SK-N-SH (cell line): Measurements from ENCODE around the gene ENTHD1. TPM values are rescaled to one million over a fixed set of nuclear protein-coding genes. Genes with fewer than 3 reads are reported as not detected.

Source experiments
- CTCF ChIA-PET: fragments of 300-600, 350-600 bp; formaldehyde crosslinking; extraction: SDS; loops from one replicate; lab custom pipeline; 2021; lab: Yijun Ruan, JAX
- POLR2A ChIA-PET: fragments of 350-600 bp; sonication (Branson Sonifier 250); formaldehyde crosslinking; extraction: SDS; loops from one replicate; lab custom pipeline; 2020; ENCODE audit warnings: antibody characterized with exemption, inconsistent platforms; lab: Yijun Ruan, JAX
- DNase-seq: peaks from one replicate; pipeline ENCODE4 v3.0.0; 2012
- H2AFZ ChIP-seq: fragments of 200-600 bp; sonication (generic); 2 replicates; pipeline ENCODE4 v1.8.1; 2016; ENCODE audit warnings: antibody characterized with exemption, mild to moderate bottlenecking, low read depth
- H3F3A ChIP-seq: fragments of 200-600 bp; sonication (generic); replicated peaks from 2 replicates; pipeline ENCODE3; 2016; ENCODE audit warnings: antibody characterized with exemption, mild to moderate bottlenecking; ENCODE audit not compliant: insufficient read depth
- H3K27ac ChIP-seq, 2 experiments: fragments of 200-500 bp in 1 of 2; fragments of 200-600 bp in 1 of 2; sonication (Bioruptor generic) in 1 of 2; sonication (generic), shearing (Covaris generic) in 1 of 2; 2 replicates each; pipeline versions ENCODE4 v1.5.1 to v1.6.1; 2014 to 2016; ENCODE audit warnings: low read depth in 2 of 2, inconsistent platforms in 1 of 2, low read length in 1 of 2, mild to moderate bottlenecking in 1 of 2, mixed read lengths in 1 of 2
- H3K27me3 ChIP-seq: fragments of 200-600 bp; sonication (generic), shearing (Covaris generic); 2 replicates; pipeline ENCODE4 v1.6.1; 2016; ENCODE audit warnings: mixed run types; ENCODE audit not compliant: insufficient read depth
- H3K36me3 ChIP-seq, 2 experiments: fragments of 200-500 bp in 1 of 2; fragments of 200-600 bp in 1 of 2; sonication (Bioruptor generic) in 1 of 2; sonication (generic) in 1 of 2; replicated peaks in 1 of 2; 2 replicates each; pipeline versions ENCODE3 to v1.5.1; 2014 to 2016; ENCODE audit warnings: low read length in 1 of 2, mild to moderate bottlenecking in 1 of 2; ENCODE audit not compliant: insufficient read depth in 2 of 2, control insufficient read depth in 1 of 2
- H3K4me1 ChIP-seq, 2 experiments: fragments of 200-500 bp in 1 of 2; fragments of 200-600 bp in 1 of 2; sonication (Bioruptor generic) in 1 of 2; sonication (generic), shearing (Covaris generic) in 1 of 2; 2 replicates each; pipeline versions ENCODE4 v1.5.1 to v1.6.1; 2014 to 2016; ENCODE audit warnings: low read depth in 1 of 2, low read length in 1 of 2, mixed run types in 1 of 2; ENCODE audit not compliant: insufficient read depth in 2 of 2, control insufficient read depth in 1 of 2
- H3K4me2 ChIP-seq: fragments of 200-600 bp; sonication (generic), shearing (Covaris generic); 2 replicates; pipeline ENCODE4 v1.6.1; 2017; ENCODE audit warnings: mixed run types
- H3K4me3 ChIP-seq, 2 experiments: fragments of 200-500 bp in 1 of 2; fragments of 200-600 bp in 1 of 2; sonication (Bioruptor generic) in 1 of 2; sonication (generic), shearing (Covaris generic) in 1 of 2; 2 replicates each; pipeline versions ENCODE4 v1.5.1 to v1.8.1; 2014 to 2016; ENCODE audit warnings: low read depth in 2 of 2, inconsistent platforms in 1 of 2, low read length in 1 of 2, mild to moderate bottlenecking in 1 of 2, mixed read lengths in 1 of 2, moderate library complexity in 1 of 2
- H3K79me2 ChIP-seq: fragments of 200-600 bp; sonication (generic); 2 replicates; pipeline ENCODE4 v1.8.1; 2017; ENCODE audit warnings: mild to moderate bottlenecking; ENCODE audit not compliant: insufficient read depth
- H3K9ac ChIP-seq: fragments of 200-600 bp; sonication (generic); 2 replicates; pipeline ENCODE4 v1.6.1; 2017; ENCODE audit warnings: mixed run types
- H3K9me2 ChIP-seq: fragments of 200-600 bp; sonication (generic); 2 replicates; pipeline ENCODE4 v1.6.1; 2017; ENCODE audit warnings: mixed run types
- H3K9me3 ChIP-seq: fragments of 200-600 bp; sonication (generic); 2 replicates; pipeline ENCODE4 v1.6.1; 2017; ENCODE audit warnings: mixed run types, mild to moderate bottlenecking, moderate library complexity
- H4K20me1 ChIP-seq: fragments of 200-600 bp; sonication (generic); 2 replicates; pipeline ENCODE4 v1.6.1; 2017; ENCODE audit warnings: mild to moderate bottlenecking, mixed run types; ENCODE audit not compliant: insufficient read depth
- CHD2 ChIP-seq: fragments of 150-350 bp; IDR thresholded peaks from 2 replicates; pipeline ENCODE4 v1.6.1; 2018; ENCODE audit warnings: low read length; ENCODE audit not compliant: partially characterized antibody
- FOSL2 ChIP-seq: IDR thresholded peaks from 2 replicates; pipeline ENCODE4 v1.4.0; 2012; ENCODE audit warnings: low read depth, mild to moderate bottlenecking, moderate library complexity, borderline replicate concordance
- FOXJ3 ChIP-seq: sonication (generic); formaldehyde crosslinking; IDR thresholded peaks from 2 replicates; pipeline ENCODE4 v1.5.1; 2020; ENCODE audit warnings: mild to moderate bottlenecking, missing genetic modification reagents
- FOXM1 ChIP-seq: IDR thresholded peaks from 2 replicates; pipeline ENCODE4 v1.4.0; 2012; ENCODE audit warnings: low read depth, mild to moderate bottlenecking
- MAX ChIP-seq: IDR thresholded peaks from 2 replicates; pipeline ENCODE4 v1.4.0; 2012; ENCODE audit warnings: low read depth
- MEF2A ChIP-seq: IDR thresholded peaks from 2 replicates; pipeline ENCODE4 v1.4.0; 2012; ENCODE audit warnings: low read depth, borderline replicate concordance
- NFIC ChIP-seq: IDR thresholded peaks from 2 replicates; pipeline ENCODE4 v1.4.0; 2012; ENCODE audit warnings: borderline replicate concordance
- RAD21 ChIP-seq: IDR thresholded peaks from 2 replicates; pipeline ENCODE4 v1.6.1; 2012; ENCODE audit warnings: mild to moderate bottlenecking, low read length
- RFX5 ChIP-seq: IDR thresholded peaks from 2 replicates; pipeline ENCODE4 v1.6.1; 2012; ENCODE audit warnings: mild to moderate bottlenecking, improper control_type of control experiment, low read length
- RXRA ChIP-seq: IDR thresholded peaks from 2 replicates; pipeline ENCODE4 v1.4.0; 2012; ENCODE audit warnings: low read depth, mild to moderate bottlenecking, borderline replicate concordance
- SIN3A ChIP-seq: IDR thresholded peaks from 2 replicates; pipeline ENCODE4 v1.6.1; 2012; ENCODE audit warnings: low read depth, mild to moderate bottlenecking, low read length, moderate library complexity, borderline replicate concordance
- TCF12 ChIP-seq: IDR thresholded peaks from 2 replicates; pipeline ENCODE4 v1.4.0; 2012
- TEAD4 ChIP-seq: IDR thresholded peaks from 2 replicates; pipeline ENCODE4 v1.4.0; 2012; ENCODE audit warnings: mild to moderate bottlenecking, borderline replicate concordance; ENCODE audit not compliant: insufficient read depth
- WGBS: methylation state at CpG from one replicate; pipeline ENCODE4 v1.1.6; 2017; ENCODE audit warnings: low lambda C conversion rate; 5-methylcytosine and 5-hydroxymethylcytosine counted together
- polyA plus RNA-seq, 3 experiments: library from polyadenylated mRNA; depleted of rRNA; stranded (reverse); fragments of >200 nt; gene quantifications; 2 replicates each; pipeline ENCODE4 v1.2.3, GENCODE V29; 2012
- TF ChIP-seq, protein P1 (sequence below): IDR thresholded peaks from 2 replicates; pipeline ENCODE4 v1.4.0; 2012; ENCODE audit warnings: low read depth, borderline replicate concordance
- TF ChIP-seq, protein P2 (sequence below): fragments of 150-350 bp; IDR thresholded peaks from 2 replicates; pipeline ENCODE4 v1.6.1; 2016; ENCODE audit warnings: mild to moderate bottlenecking, low read depth, low read length

ENTHD1 gene
- polyA plus RNA-seq, 1 of the 3 experiments (the other 2 are of a cell fraction), result not detected

DNA sequence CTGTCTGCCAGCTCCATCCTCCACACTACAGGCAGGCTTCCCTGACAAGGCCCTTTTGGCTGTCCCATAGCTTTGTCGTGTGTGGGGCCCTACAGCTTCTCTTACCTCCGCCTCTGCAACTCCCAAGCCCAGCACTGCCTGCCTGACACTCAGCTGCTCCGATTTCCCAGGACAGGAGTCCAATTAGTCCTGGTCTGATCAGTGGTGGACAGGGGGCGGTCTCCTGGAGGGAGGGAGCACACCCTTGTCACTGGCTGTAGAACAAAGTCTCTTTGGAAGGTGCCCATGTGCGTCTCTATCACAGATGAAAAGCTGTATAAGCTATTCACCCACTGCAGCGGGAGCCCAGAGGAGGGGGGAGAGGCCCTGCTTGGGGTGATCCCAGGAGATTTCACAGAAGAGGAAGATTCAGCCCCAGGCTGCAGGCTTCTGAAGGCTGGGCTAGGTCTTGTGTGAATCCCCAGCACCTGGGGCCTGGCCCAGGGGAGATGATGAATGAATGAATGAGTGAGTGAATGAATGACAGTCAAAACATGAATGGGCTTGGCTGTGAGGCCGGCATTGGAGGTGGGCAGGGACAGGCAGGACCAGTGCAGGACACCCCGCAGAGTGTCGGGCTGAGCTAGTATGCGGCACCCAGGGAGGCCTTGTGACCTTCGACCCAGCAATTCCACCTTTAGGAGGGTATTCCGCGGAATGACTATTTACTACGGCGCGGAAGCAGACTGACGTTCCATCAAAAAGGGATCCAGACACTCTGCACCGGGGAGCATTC, 180.6 kb downstream of the ENTHD1 start (continued):
- TF ChIP-seq FOSL2 (no peak), CHD2 (no peak), RXRA (no peak), MEF2A (no peak), TCF12 (no peak), FOXJ3 (CRISPR knock-in tag) (no peak)
- TF ChIP-seq, protein P1, sequence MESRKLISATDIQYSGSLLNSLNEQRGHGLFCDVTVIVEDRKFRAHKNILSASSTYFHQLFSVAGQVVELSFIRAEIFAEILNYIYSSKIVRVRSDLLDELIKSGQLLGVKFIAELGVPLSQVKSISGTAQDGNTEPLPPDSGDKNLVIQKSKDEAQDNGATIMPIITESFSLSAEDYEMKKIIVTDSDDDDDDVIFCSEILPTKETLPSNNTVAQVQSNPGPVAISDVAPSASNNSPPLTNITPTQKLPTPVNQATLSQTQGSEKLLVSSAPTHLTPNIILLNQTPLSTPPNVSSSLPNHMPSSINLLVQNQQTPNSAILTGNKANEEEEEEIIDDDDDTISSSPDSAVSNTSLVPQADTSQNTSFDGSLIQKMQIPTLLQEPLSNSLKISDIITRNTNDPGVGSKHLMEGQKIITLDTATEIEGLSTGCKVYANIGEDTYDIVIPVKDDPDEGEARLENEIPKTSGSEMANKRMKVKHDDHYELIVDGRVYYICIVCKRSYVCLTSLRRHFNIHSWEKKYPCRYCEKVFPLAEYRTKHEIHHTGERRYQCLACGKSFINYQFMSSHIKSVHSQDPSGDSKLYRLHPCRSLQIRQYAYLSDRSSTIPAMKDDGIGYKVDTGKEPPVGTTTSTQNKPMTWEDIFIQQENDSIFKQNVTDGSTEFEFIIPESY, result no peak
- TF ChIP-seq, protein P2, sequence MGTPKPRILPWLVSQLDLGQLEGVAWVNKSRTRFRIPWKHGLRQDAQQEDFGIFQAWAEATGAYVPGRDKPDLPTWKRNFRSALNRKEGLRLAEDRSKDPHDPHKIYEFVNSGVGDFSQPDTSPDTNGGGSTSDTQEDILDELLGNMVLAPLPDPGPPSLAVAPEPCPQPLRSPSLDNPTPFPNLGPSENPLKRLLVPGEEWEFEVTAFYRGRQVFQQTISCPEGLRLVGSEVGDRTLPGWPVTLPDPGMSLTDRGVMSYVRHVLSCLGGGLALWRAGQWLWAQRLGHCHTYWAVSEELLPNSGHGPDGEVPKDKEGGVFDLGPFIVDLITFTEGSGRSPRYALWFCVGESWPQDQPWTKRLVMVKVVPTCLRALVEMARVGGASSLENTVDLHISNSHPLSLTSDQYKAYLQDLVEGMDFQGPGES, result no peak

GRCh38 chr22:39712081-39712480, 181.5 kb downstream of the ENTHD1 start:
- H3K4me2 ChIP-seq, result no peak overlapping the region
- no peaks in the 10 kb centered on the region for H4K20me1 ChIP-seq
- CTCF ChIA-PET, result no interaction called here
- no peak for DNase-seq
- H3K27me3 ChIP-seq, result no peaks in the 10 kb centered on the region
- POLR2A ChIA-PET, result no interaction called here
- H3F3A ChIP-seq, result no peaks in the 10 kb centered on the region
- no peaks in the 10 kb centered on the region; a peak in 1 of 4 replicates for H3K4me1 ChIP-seq
- no peak overlapping the region for H3K9ac ChIP-seq
- TF ChIP-seq NFIC (no peak), TEAD4 (no peak)
- H2AFZ ChIP-seq, result no peak overlapping the region
- whole genome bisulfite sequencing, result 83% methylated on average over 1 of the region's 1 CpG
- H3K4me3 ChIP-seq, result no peak overlapping the region
- no peaks in the 10 kb centered on the region for H3K79me2 ChIP-seq
- no peaks in the 10 kb centered on the region for H3K9me3 ChIP-seq
- H3K9me2 ChIP-seq, result no peaks in the 10 kb centered on the region
- H3K27ac ChIP-seq, result no peak overlapping the region
- no peaks in the 10 kb centered on the region for H3K36me3 ChIP-seq

DNA sequence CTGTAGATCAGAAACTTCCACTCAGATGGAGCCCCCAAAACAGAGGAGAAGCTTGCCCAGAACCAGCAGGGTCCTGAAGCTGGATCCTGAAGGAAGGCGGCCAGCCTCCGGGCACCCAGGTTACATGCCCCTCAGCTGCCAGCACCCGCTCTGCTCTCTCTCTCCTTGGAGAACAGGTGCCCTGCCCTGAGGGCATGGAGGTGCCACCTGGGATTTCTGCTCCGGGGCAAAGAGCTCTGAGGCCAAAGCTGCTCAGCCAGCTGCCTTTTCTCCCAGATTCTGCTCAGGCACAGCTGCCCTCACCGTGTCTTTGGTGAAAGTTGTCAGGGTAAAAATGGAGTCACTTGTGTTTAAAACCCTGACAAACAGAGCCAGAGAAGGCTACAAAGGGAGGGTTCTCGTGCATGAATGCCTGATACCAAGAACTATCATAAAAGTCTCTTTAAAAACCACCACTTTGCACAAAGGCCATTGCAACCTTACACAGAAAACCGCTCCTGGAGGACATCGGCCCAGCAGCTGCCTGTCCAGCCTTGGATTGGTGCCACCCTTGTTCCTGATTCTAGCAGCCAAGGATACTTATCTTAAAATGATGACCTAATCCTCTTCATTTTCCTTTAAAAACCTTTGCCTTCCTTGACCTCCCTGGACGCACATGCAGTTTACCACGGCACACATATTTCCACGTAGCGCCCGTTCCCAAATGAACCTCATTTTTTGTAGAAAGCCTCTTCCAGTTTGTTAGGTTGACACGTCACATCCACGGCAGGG, 183.0 kb downstream of the ENTHD1 start:
- 64% methylated on average over 11 of the region's 15 CpGs for WGBS
- POLR2A ChIA-PET, result no interaction called here
- CTCF ChIA-PET, result no interaction called here
- no peaks in the 10 kb centered on the region for H4K20me1 ChIP-seq
- H3K27me3 ChIP-seq, result no peaks in the 10 kb centered on the region
- DNase-seq, result no peak
- no peaks in the 10 kb centered on the region for H3K9me3 ChIP-seq
- H3K4me3 ChIP-seq, result no peak overlapping the region
- no peak overlapping the region for H3K9ac ChIP-seq
- no peaks in the 10 kb centered on the region for H3K79me2 ChIP-seq
- no peak overlapping the region for H3K27ac ChIP-seq
- H2AFZ ChIP-seq, result no peak overlapping the region
- H3K36me3 ChIP-seq, result no peaks in the 10 kb centered on the region
- no peak overlapping the region for H3K4me2 ChIP-seq
- no peaks in the 10 kb centered on the region for H3K9me2 ChIP-seq
- H3K4me1 ChIP-seq, result no peaks in the 10 kb centered on the region; a peak in 1 of 4 replicates
- H3F3A ChIP-seq, result no peaks in the 10 kb centered on the region
- TF ChIP-seq TEAD4, result no peak
- no peak for TF ChIP-seq RAD21
- no peak for TF ChIP-seq RFX5
- TF ChIP-seq SIN3A, result no peak
- TF ChIP-seq NFIC, result no peak
- no peak for TF ChIP-seq TCF12
- no peak for TF ChIP-seq FOXJ3 (CRISPR knock-in tag)
- TF ChIP-seq, protein P2, result no peak
- no peak for TF ChIP-seq MAX
- no peak for TF ChIP-seq FOXM1
